CD4-positive, alpha-beta T cell (primary cell): ENCODE measurements around the gene HSDL1. TPM values are rescaled to one million over a fixed set of nuclear protein-coding genes. Genes with fewer than 3 reads are reported as not detected.

Source experiments
- ATAC-seq: fragments of 200-7000 bp; cut with Tn5 transposase; one replicate; pipeline ENCODE4 v1.10.0; 2022; ENCODE audit warnings: mild to moderate bottlenecking; ENCODE audit not compliant: poor library complexity
- CTCF ChIA-PET: fragments of 350-600 bp; sonication (Branson Sonifier 250); formaldehyde crosslinking; loops from one replicate; lab custom pipeline; 2021; ENCODE audit warnings: antibody characterized with exemption, inconsistent platforms; lab: Charles Lee
- POLR2A ChIA-PET: fragments of 350-600 bp; sonication (Branson Sonifier 250); formaldehyde crosslinking; loops from one replicate; lab custom pipeline; 2021; ENCODE audit warnings: antibody characterized with exemption, inconsistent platforms; lab: Charles Lee
- DNase-seq, 14 experiments: peaks; one replicate each; pipeline ENCODE4 v3.0.0-alpha.2; 2013 to 2020; ENCODE audit warnings: mixed read lengths in 2 of 14
- H3K27ac ChIP-seq, 2 donors: one replicate each; pipeline versions ENCODE4 v1.5.1 to v1.7.0; 2013; ENCODE audit warnings: low read length in 2 of 2, low read depth in 1 of 2, mild to moderate bottlenecking in 1 of 2
- H3K27me3 ChIP-seq, 2 experiments: 1 replicate in 1 of 2; 2 replicates in 1 of 2; pipeline versions ENCODE4 v1.6.1 to v1.7.0; 2013; ENCODE audit warnings: low read length in 2 of 2, control low read depth in 1 of 2, mild to moderate bottlenecking in 1 of 2, moderate library complexity in 1 of 2; ENCODE audit not compliant: insufficient read depth in 2 of 2, control insufficient read depth in 1 of 2
- H3K36me3 ChIP-seq: one replicate; pipeline ENCODE4 v1.6.1; 2013; ENCODE audit warnings: low read length, control low read depth; ENCODE audit not compliant: insufficient read depth
- H3K4me1 ChIP-seq: one replicate; pipeline ENCODE4 v1.6.1; 2013; ENCODE audit warnings: low read length, control low read depth; ENCODE audit not compliant: insufficient read depth
- H3K4me3 ChIP-seq: one replicate; pipeline ENCODE4 v1.5.1; 2013; ENCODE audit warnings: mild to moderate bottlenecking, low read length, moderate library complexity
- H3K9me3 ChIP-seq, 2 experiments: 1 replicate in 1 of 2; 2 replicates in 1 of 2; pipeline versions ENCODE4 v1.6.1 to v1.7.0; 2013; ENCODE audit warnings: low read length in 2 of 2, mild to moderate bottlenecking in 2 of 2, control low read depth in 1 of 2, moderate library complexity in 1 of 2; ENCODE audit not compliant: control insufficient read depth in 1 of 2, insufficient read depth in 1 of 2
- H3K27ac Mint-ChIP-seq: one replicate; pipeline ENCODE4 v1.8.0; 2020; ENCODE audit warnings: mixed read lengths
- H3K27me3 Mint-ChIP-seq: one replicate; pipeline ENCODE4 v1.8.0; 2021; ENCODE audit warnings: mixed read lengths
- H3K36me3 Mint-ChIP-seq: one replicate; pipeline ENCODE4 v1.8.0; 2021; ENCODE audit warnings: low read depth, mixed read lengths
- H3K4me1 Mint-ChIP-seq: one replicate; pipeline ENCODE4 v1.8.0; 2021; ENCODE audit warnings: low read depth, mixed read lengths
- H3K4me3 Mint-ChIP-seq: one replicate; pipeline ENCODE4 v1.8.0; 2020; ENCODE audit warnings: mild to moderate bottlenecking, mixed read lengths
- H3K9me3 Mint-ChIP-seq: one replicate; pipeline ENCODE4 v1.8.0; 2020; ENCODE audit warnings: mixed read lengths
- CTCF ChIP-seq: fragments of 200-600 bp; IDR thresholded peaks from one replicate; pipeline ENCODE4 v1.8.0; 2022; ENCODE audit warnings: antibody characterized with exemption, mild to moderate bottlenecking
- intact Hi-C, 2 experiments: fragments of 100-400 bp; cut with DNase I in 1 of 2; cut with micrococcal nuclease in 1 of 2; formaldehyde crosslinking; loops; one replicate each; pipeline versions ENCODE4 v1.15.1 to v1.9.0; 2023 to 2025; cut with DNase I, micrococcal nuclease
- total RNA-seq, 174 experiments: library from RNA in 2 of 174; stranded (reverse) in 2 of 174; gene quantifications; one replicate each; pipeline ENCODE4 v1.2.3 and lab custom pipeline; 2021 to 2026

HSDL1 gene
- total RNA-seq, 2 experiments from 2014 or later = 9.4 to 12.1 TPM

- Histone ChIP-seq H3K4me1 (no peaks in the 10 kb centered on the region), H3K27ac (no peak overlapping the region), H3K9me3 (no peaks in the 10 kb centered on the region), H3K36me3 (no peaks in the 10 kb centered on the region), H3K4me3 (no peak overlapping the region), H3K27me3 (peaks cover 0 to 10% of the 10 kb centered on the region in 2 experiments)
- no peak for TF ChIP-seq CTCF
- Mint-ChIP-seq H3K36me3 (no peaks in the 10 kb centered on the region), H3K27ac (no peak overlapping the region), H3K27me3 (peaks cover 42% of the 10 kb centered on the region), H3K4me3 (no peak overlapping the region), H3K4me1 (no peaks in the 10 kb centered on the region), H3K9me3 (no peaks in the 10 kb centered on the region)
- intact Hi-C loops = no loop called here
- DNase-seq (no peak), ATAC-seq (no peak)
- CTCF ChIA-PET = no interaction called here
- POLR2A ChIA-PET = no interaction called here
Observed at GRCh38 chr16:84161037-84161436, 16.1 kb upstream of the HSDL1 start.

DNA sequence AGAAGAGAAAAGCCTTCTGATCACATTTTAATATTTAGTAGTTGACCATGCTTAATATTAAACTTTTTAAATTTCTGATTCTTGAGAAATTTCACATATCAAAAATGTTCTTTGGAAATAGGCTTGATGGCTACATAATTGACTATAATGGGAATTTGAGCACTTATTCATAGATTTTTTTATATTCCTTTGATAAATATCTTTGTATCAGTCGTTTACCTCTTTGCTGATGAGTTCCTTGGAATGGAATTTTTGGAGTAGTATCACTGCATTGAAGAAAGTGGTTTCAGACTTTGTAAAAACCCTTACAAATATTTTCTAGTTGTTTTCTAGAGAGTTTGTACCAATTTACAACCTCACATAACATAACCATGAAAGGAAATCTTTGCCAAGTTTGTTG lies 14.8 kb upstream of the HSDL1 start:
- intact Hi-C loops = no loop called here
- H3K9me3 Mint-ChIP-seq = no peaks in the 10 kb centered on the region
- H3K4me1 Mint-ChIP-seq = no peaks in the 10 kb centered on the region
- Histone ChIP-seq H3K27ac (no peak overlapping the region), H3K36me3 (no peaks in the 10 kb centered on the region), H3K9me3 (no peaks in the 10 kb centered on the region), H3K4me3 (no peak overlapping the region), H3K4me1 (no peaks in the 10 kb centered on the region), H3K27me3 (peaks cover 0 to 10% of the 10 kb centered on the region in 2 experiments)
- DNase-seq = no peak
- no peak for TF ChIP-seq CTCF
- H3K27ac Mint-ChIP-seq = no peak overlapping the region
- peaks cover 41% of the 10 kb centered on the region for H3K27me3 Mint-ChIP-seq
- H3K36me3 Mint-ChIP-seq = no peaks in the 10 kb centered on the region
- ATAC-seq = no peak
- no peak overlapping the region for H3K4me3 Mint-ChIP-seq
- POLR2A ChIA-PET = no interaction called here
- CTCF ChIA-PET = no interaction called here

DNA sequence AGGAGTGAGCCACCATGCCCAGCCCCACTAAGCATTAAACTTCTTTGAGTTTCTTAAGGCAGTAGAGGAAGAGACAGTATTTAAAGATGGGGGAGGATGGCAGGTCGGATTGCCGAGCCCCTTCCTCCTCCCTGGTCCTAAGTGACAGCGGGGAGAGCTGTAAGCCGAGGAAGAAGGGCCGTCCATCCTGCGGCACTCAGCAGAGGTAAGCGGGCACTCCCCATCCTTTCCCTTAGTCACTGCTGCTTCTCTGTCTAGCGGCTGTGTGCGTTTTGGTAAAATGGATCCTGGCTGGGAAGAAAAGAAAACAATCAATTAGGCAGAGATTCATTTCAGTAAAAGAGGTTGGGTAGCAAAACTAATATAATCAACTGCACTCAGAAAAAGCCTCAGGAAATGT lies 14.0 kb upstream of the HSDL1 start:
- DNase-seq (no peak), ATAC-seq (no peak)
- Mint-ChIP-seq H3K9me3 (no peaks in the 10 kb centered on the region), H3K36me3 (no peaks in the 10 kb centered on the region), H3K4me1 (no peaks in the 10 kb centered on the region), H3K27ac (no peak overlapping the region), H3K27me3 (peaks cover 33% of the 10 kb centered on the region), H3K4me3 (no peak overlapping the region)
- Histone ChIP-seq H3K4me3 (no peak overlapping the region), H3K27me3 (peaks cover 0 to 10% of the 10 kb centered on the region in 2 experiments), H3K9me3 (no peaks in the 10 kb centered on the region), H3K4me1 (no peaks in the 10 kb centered on the region), H3K27ac (no peak overlapping the region), H3K36me3 (no peaks in the 10 kb centered on the region)
- TF ChIP-seq CTCF = no peak
- intact Hi-C loops = no loop called here
- ChIA-PET POLR2A (no interaction called here), CTCF (no interaction called here)
